Prostate gland (tissue), 2 donors: ENCODE data around the gene NRF1.
A peak's percentile ranks its signal among the peaks of the same experiment; 100 is the strongest.

Experiments used
- POLR2AphosphoS5 ChIP-seq: sonication (generic); formaldehyde crosslinking; IDR thresholded peaks from one replicate; pipeline ENCODE4 v1.6.1; 2017; ENCODE audit warnings: antibody characterized with exemption
- TF ChIP-seq, protein P1 (sequence below), 4 experiments: fragments of 200-600 bp in 2 of 4; fragments of 450-650 bp in 2 of 4; sonication (generic) in 2 of 4; IDR thresholded peaks; 1 replicate in 3 of 4; 2 replicates in 1 of 4; pipeline ENCODE4 v1.5.1; 2016 to 2019; ENCODE audit warnings: antibody characterized with exemption in 4 of 4, mild to moderate bottlenecking in 2 of 4, moderate library complexity in 2 of 4

DNA sequence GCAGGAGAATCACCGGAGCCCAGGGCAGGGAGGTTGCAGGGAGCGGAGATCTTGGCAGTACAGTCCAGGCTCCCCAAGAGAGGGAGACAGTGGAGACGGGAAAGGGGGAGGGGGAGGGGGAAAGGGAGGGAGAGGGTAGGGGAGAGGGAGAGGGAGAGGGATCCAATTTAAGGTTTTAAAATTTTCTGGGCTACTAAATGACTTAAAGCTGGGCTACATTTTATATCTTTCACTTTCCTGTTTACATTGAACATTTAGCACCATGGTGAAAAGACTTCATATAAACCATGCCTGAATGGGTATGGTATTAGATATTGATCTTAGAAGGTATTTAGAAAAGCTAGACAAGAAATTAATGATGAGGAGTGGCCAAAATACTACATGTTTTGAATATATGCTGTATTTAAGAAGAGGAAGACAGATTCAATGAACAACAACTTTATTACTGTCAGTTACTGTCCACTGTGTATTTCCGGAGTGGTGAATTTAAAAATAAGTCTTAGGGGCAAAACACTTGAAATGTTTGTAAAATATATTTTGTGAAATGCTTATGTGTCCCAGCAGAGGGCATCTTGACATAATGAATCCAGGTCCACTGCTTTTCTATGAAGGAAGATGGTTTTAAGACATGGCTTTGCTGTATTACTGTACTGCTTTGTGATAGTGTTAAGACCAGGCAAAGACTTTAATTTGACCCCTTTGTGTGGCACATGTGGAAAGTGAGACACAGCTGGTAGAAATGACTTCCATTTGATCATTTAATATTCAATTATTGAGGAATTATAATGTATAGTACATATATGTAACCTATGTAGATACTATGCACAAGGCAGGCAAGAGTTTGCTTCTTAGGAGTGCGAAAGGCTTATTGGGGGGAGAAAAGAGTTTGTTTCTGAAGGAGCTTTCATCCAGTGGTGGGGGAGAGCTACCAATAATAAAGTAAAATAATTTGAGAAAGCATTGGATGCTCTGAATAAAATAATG is 52.8 kb downstream of the NRF1 start:
- peak; percentile 16 for TF ChIP-seq POLR2AphosphoS5
- TF ChIP-seq, protein P1, sequence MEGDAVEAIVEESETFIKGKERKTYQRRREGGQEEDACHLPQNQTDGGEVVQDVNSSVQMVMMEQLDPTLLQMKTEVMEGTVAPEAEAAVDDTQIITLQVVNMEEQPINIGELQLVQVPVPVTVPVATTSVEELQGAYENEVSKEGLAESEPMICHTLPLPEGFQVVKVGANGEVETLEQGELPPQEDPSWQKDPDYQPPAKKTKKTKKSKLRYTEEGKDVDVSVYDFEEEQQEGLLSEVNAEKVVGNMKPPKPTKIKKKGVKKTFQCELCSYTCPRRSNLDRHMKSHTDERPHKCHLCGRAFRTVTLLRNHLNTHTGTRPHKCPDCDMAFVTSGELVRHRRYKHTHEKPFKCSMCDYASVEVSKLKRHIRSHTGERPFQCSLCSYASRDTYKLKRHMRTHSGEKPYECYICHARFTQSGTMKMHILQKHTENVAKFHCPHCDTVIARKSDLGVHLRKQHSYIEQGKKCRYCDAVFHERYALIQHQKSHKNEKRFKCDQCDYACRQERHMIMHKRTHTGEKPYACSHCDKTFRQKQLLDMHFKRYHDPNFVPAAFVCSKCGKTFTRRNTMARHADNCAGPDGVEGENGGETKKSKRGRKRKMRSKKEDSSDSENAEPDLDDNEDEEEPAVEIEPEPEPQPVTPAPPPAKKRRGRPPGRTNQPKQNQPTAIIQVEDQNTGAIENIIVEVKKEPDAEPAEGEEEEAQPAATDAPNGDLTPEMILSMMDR (IDR thresholded peaks at IDR 0.05), result peak; percentile 11 to 72 (median 53)
